ENCODE results near the gene SYNE1. TPM values are rescaled to one million over a fixed set of nuclear protein-coding genes. Genes with fewer than 3 reads are reported as not detected.
A peak's percentile ranks its signal among the peaks of the same experiment; 100 is the strongest.

SYNE1 gene
- total and polyA plus RNA-seq, 10 donors: 27.8 to 336 (median 247) TPM

DNA sequence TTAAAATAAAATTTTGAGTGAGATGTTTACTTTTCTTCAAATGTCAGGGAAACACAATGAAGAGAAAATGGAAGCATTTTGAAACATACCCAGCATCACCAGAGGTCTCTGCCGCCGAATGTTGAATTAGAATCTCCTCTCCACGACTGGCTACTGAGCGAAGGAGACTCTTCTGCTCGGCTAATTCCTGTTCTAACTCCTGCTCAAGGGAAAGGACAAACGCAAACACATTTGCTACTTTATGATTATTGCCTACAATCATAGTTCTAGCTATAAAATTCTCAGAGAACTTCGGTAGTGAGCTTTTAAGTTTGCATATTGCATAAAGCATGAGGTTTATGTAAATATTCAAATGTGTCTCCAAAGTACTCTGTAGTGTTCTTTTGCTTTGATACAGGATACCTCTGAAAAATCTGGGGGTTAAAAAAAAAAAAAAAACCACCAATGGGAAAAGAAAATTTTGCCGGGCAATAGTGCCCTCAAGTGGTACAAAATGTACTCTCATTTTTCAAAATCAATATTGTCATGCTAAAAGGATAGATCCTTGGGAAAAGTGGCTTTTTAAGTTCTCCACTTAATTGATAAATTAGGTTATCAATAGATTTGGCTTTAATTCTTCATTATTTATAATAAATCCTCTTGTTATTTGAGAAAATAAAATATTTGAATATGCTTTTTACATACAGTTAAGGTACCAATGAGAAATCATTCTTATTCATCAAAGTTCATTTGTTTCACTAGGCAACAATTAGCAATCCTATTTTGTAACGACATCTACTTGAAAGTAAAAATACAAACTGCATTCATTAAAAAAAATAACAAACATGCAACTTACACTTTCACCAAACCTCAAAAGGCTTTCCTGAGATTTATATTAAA, 369.0 kb downstream of the SYNE1 start:
- TF ChIP-seq, protein P1, sequence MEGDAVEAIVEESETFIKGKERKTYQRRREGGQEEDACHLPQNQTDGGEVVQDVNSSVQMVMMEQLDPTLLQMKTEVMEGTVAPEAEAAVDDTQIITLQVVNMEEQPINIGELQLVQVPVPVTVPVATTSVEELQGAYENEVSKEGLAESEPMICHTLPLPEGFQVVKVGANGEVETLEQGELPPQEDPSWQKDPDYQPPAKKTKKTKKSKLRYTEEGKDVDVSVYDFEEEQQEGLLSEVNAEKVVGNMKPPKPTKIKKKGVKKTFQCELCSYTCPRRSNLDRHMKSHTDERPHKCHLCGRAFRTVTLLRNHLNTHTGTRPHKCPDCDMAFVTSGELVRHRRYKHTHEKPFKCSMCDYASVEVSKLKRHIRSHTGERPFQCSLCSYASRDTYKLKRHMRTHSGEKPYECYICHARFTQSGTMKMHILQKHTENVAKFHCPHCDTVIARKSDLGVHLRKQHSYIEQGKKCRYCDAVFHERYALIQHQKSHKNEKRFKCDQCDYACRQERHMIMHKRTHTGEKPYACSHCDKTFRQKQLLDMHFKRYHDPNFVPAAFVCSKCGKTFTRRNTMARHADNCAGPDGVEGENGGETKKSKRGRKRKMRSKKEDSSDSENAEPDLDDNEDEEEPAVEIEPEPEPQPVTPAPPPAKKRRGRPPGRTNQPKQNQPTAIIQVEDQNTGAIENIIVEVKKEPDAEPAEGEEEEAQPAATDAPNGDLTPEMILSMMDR (IDR thresholded peaks at IDR 0.05 in 8 of 11, conservative IDR thresholded peaks at IDR 0.05 in 3 of 11): peak in 8 of 11 experiments; percentile 13 to 56 (median 41)
- TF ChIP-seq POLR2A (IDR thresholded peaks at IDR 0.05): no peak
- Histone ChIP-seq H3K27ac (no peak overlapping the region), H3K4me1 (peaks cover 0 to 32% (median 16%) of the 10 kb centered on the region in 6 donors), H3K9me3 (peaks cover 0 to 16% (median 7%) of the 10 kb centered on the region in 8 donors), H3K27me3 (replicated peaks in 1 of 7) (no peaks in the 10 kb centered on the region), H3K36me3 (peaks cover 4 to 100% (median 43%) of the 10 kb centered on the region in 6 donors), H3K4me3 (no peak overlapping the region)
- no peak for DNase-seq
- intact Hi-C loops (cut with DNase I; ENCODE audit: low total_unique reads): loop anchor here (5.0 kb wide), 1 partner anchor 506 kb away; no protein-coding TSS in a partner anchor
- 72 to 79% (median 78%) methylated on average over 9 of the region's 9 CpGs for WGBS, 5 donors

DNA sequence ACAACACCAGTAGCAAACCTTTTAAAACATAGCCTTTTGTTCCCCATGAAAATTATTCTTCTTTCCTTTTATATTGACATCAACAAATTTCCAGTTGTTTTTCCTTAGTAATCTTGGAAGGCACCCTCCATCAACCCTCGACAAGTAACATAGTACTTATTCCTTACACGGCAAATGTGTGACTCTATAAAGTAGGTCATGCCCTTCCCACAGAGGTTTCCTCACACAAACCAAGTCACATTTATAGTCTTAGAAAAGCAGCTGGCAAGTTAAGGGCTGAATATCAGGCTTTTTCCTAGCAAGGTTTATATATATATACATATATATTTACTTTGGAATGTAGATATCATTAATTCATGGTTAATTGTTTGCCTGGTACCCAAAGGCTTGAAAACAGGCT, 371.5 kb downstream of the SYNE1 start:
- H3K27ac ChIP-seq: no peak overlapping the region

DNA sequence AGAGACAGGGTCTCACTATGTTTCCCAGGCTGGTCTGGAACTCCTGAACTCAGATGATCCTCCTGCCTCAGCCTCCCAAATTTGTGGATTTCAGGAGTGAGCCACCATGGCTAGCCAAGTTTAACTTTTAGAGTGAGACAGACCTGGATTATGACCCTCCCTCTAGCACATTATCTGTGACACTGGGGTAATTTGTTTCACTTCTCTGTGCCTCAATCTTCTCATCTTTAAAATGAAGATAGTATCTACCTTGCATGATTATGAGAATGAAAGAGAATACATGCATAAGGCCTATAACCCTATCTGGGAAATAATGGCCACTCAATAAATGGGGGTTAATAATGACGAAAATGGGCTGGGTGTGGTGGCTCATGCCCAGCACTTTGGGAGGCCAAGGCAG, 373.6 kb downstream of the SYNE1 start:
- no peak overlapping the region for H3K27ac ChIP-seq
- intact Hi-C loops (cut with DNase I; ENCODE audit: low total_unique reads): no loop called here
- 53 to 100% (median 95%) methylated on average over 1 of the region's 1 CpG for WGBS, 5 donors
- no peak overlapping the region for H3K4me3 ChIP-seq
- peaks cover 0 to 19% (median 0%) of the 10 kb centered on the region in 6 donors for H3K4me1 ChIP-seq
- no peak for DNase-seq
- H3K36me3 ChIP-seq: peaks cover 4 to 100% (median 63%) of the 10 kb centered on the region in 6 donors
- TF ChIP-seq POLR2AphosphoS5 (IDR thresholded peaks at IDR 0.05) (no peak), POLR2A (IDR thresholded peaks at IDR 0.05) (no peak)
- TF ChIP-seq, protein P1 (IDR thresholded peaks at IDR 0.05 in 8 of 11, conservative IDR thresholded peaks at IDR 0.05 in 3 of 11): no peak
- H3K27me3 ChIP-seq (replicated peaks in 1 of 7): no peaks in the 10 kb centered on the region
- H3K9me3 ChIP-seq: peaks cover 0 to 23% (median 8%) of the 10 kb centered on the region in 8 donors

More for the DNA sequence above, 371.5 kb downstream of the SYNE1 start:
- TF ChIP-seq, protein P1 (IDR thresholded peaks at IDR 0.05 in 8 of 11, conservative IDR thresholded peaks at IDR 0.05 in 3 of 11): no peak
- TF ChIP-seq POLR2A (IDR thresholded peaks at IDR 0.05): no peak
- no peak for TF ChIP-seq POLR2AphosphoS5 (IDR thresholded peaks at IDR 0.05)
- intact Hi-C loops (cut with DNase I; ENCODE audit: low total_unique reads): loop anchor here (5.0 kb wide), 1 partner anchor 503 kb away; no protein-coding TSS in a partner anchor
- no peak for DNase-seq
- peaks cover 0 to 19% (median 0%) of the 10 kb centered on the region in 6 donors for H3K4me1 ChIP-seq
- H3K9me3 ChIP-seq: peaks cover 0 to 23% (median 8%) of the 10 kb centered on the region in 8 donors
- 54 to 79% (median 64%) methylated on average over 2 of the region's 2 CpGs for WGBS, 5 donors
- no peak overlapping the region for H3K4me3 ChIP-seq
- H3K27me3 ChIP-seq (replicated peaks in 1 of 7): no peaks in the 10 kb centered on the region
- peaks cover 4 to 100% (median 48%) of the 10 kb centered on the region in 6 donors for H3K36me3 ChIP-seq

DNA sequence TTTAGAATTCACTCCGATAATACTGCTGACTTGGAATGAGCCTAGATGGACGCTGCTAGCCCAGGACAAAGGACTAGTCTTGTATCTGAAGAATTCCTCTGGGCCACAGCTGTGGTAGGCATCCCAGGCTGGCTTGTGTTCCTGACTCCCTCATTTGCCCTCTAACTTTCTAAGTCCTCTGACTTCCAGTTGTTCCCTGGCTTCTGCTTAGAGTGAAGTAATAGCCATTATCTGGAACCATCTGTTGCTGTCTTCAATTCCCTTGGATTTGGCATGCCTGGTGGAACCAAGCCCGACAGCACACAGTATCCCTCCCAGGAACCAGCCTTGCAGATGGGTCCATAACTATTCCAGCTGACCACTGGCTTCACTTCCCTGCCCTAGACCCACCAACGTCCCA, 376.0 kb downstream of the SYNE1 start:
- Histone ChIP-seq H3K27ac (no peak overlapping the region), H3K9me3 (peaks cover 0 to 23% (median 8%) of the 10 kb centered on the region in 8 donors), H3K36me3 (peaks cover 0 to 100% (median 67%) of the 10 kb centered on the region in 6 donors), H3K4me1 (peaks cover 0 to 5% (median 0%) of the 10 kb centered on the region in 6 donors), H3K4me3 (no peak overlapping the region), H3K27me3 (replicated peaks in 1 of 7) (no peaks in the 10 kb centered on the region)
- intact Hi-C loops (cut with DNase I; ENCODE audit: low total_unique reads): no loop called here
- DNase-seq: no peak
- WGBS, 5 donors: 89 to 96% (median 94%) methylated on average over 4 of the region's 4 CpGs
- TF ChIP-seq POLR2A (IDR thresholded peaks at IDR 0.05): no peak
- TF ChIP-seq, protein P1 (IDR thresholded peaks at IDR 0.05 in 8 of 11, conservative IDR thresholded peaks at IDR 0.05 in 3 of 11): no peak
- no peak for TF ChIP-seq POLR2AphosphoS5 (IDR thresholded peaks at IDR 0.05)
